OCI-LY7 (cell line): ENCODE results near the gene JUN. TPM values are rescaled to one million over a fixed set of nuclear protein-coding genes. Genes with fewer than 3 reads are reported as not detected.

Source experiments
- BruUV-seq: library from RNA; stranded (reverse); fragments of 400-500 nt; replicated peaks from 2 replicates; lab custom pipeline; 2021; lab: Mats Ljungman, UMichigan
- CTCF ChIA-PET: fragments of 300-600 bp; sonication (Branson Sonifier 250); formaldehyde crosslinking; loops from one replicate; lab custom pipeline; 2022; ENCODE audit warnings: antibody characterized with exemption; ENCODE audit not compliant: unreplicated experiment; lab: Charles Lee
- POLR2A ChIA-PET: fragments of 300-600 bp; sonication (Branson Sonifier 250); formaldehyde crosslinking; loops from one replicate; lab custom pipeline; 2022; ENCODE audit warnings: antibody characterized with exemption; lab: Charles Lee
- DNase-seq: peaks from one replicate; pipeline ENCODE4 v3.0.0-alpha.2; 2015; ENCODE audit warnings: low spot score
- H2AFZ ChIP-seq: fragments of 200-600 bp; sonication (generic), shearing (Covaris generic); 2 replicates; pipeline ENCODE4 v1.6.1; 2014; ENCODE audit warnings: mild to moderate bottlenecking, antibody characterized with exemption, low read length, moderate library complexity
- H3K27ac ChIP-seq: fragments of 200-600 bp; sonication (generic); 2 replicates; pipeline ENCODE4 v1.5.1; 2014; ENCODE audit warnings: mixed run types, low read depth, mild to moderate bottlenecking, moderate library complexity, low read length, inconsistent platforms; ENCODE audit not compliant: poor library complexity, severe bottlenecking
- H3K36me3 ChIP-seq: fragments of 200-600 bp; sonication (generic); 2 replicates; pipeline ENCODE4 v1.6.1; 2014; ENCODE audit warnings: mild to moderate bottlenecking, antibody characterized with exemption, low read length, moderate library complexity, mixed read lengths; ENCODE audit not compliant: insufficient read depth
- H3K4me1 ChIP-seq: fragments of 200-600 bp; sonication (generic); 2 replicates; pipeline ENCODE4 v1.5.1; 2014; ENCODE audit warnings: mild to moderate bottlenecking, low read length; ENCODE audit not compliant: insufficient read depth, poor library complexity, severe bottlenecking
- H3K4me2 ChIP-seq: fragments of 200-600 bp; sonication (generic); 2 replicates; pipeline ENCODE4 v1.6.1; 2014; ENCODE audit warnings: mild to moderate bottlenecking, low read length
- H3K4me3 ChIP-seq: fragments of 200-600 bp; sonication (generic); 2 replicates; pipeline ENCODE4 v1.5.1; 2014; ENCODE audit warnings: mild to moderate bottlenecking, low read depth, low read length; ENCODE audit not compliant: poor library complexity, severe bottlenecking
- H3K79me2 ChIP-seq: fragments of 200-600 bp; sonication (generic); 2 replicates; pipeline ENCODE4 v1.6.1; 2016; ENCODE audit warnings: low read depth, mild to moderate bottlenecking, low read length, moderate library complexity, mixed read lengths; ENCODE audit not compliant: insufficient read depth
- H3K9me2 ChIP-seq: fragments of 200-600 bp; sonication (generic); 2 replicates; pipeline ENCODE4 v1.6.1; 2016; ENCODE audit warnings: mild to moderate bottlenecking, low read length, mixed read lengths; ENCODE audit not compliant: insufficient read depth
- H3K9me3 ChIP-seq: fragments of 200-600 bp; sonication (generic); 2 replicates; pipeline ENCODE4 v1.6.1; 2014; ENCODE audit warnings: mild to moderate bottlenecking, mixed run types, low read length, mixed read lengths
- H4K20me1 ChIP-seq: fragments of 200-600 bp; sonication (generic); 2 replicates; pipeline ENCODE4 v1.6.1; 2014; ENCODE audit warnings: mild to moderate bottlenecking, antibody characterized with exemption, low read length, moderate library complexity, mixed read lengths; ENCODE audit not compliant: insufficient read depth
- EZH2phosphoT487 ChIP-seq: fragments of 200-600 bp; sonication (generic); IDR thresholded peaks from 2 replicates; pipeline ENCODE4 v1.6.1; 2018; ENCODE audit warnings: low read depth, borderline replicate concordance, mild to moderate bottlenecking, mixed run types, antibody characterized with exemption, low read length, moderate library complexity, mixed read lengths
- intact Hi-C: fragments of 100-400 bp; cut with micrococcal nuclease; formaldehyde crosslinking; loops from one replicate; pipeline ENCODE4 v1.10.0; 2022; ENCODE audit not compliant: unreplicated experiment
- total RNA-seq, 2 experiments: library from RNA; depleted of rRNA in 1 of 2; stranded (reverse); fragments of >200 nt in 1 of 2; shearing (Covaris generic) in 1 of 2; gene quantifications; 2 replicates each; pipeline ENCODE4 v1.2.3, GENCODE V29; 2014 to 2022
- TF ChIP-seq, protein P1 (sequence below): fragments of 200-600 bp; sonication (generic); conservative IDR thresholded peaks from 2 replicates; pipeline ENCODE4 v1.5.1; 2014; ENCODE audit warnings: mild to moderate bottlenecking, antibody characterized with exemption, low read length, moderate library complexity, mixed read lengths

The JUN gene
- total RNA-seq, 2 experiments from 2014 or later, result 4.2 to 7.7 TPM

DNA sequence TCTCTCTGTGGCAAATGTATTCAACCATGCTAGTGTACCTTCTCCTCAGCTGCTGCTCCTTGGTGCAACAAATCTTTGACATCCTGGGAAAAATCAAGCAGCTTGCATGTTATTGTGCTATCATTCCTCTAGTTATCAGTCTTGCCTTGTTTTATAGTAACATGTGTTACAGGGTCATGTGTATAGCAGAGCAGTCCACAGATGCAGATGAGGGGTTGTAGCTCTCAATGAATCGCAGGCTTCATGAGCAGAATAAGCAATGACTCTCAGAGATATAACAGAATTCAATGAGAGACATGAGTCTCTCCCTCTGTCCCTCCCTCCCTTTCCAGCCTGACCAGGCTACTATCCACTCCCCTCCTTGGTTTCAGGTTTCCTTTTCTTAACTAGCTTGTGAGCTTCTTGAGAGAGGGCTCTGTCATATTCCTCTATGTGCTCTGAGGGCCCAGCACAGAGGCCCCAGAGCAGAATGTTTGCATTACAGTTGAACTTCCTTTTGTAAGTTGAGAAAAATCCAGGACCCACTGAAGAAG is 15.1 kb upstream of the JUN start:
- no peak overlapping the region for H3K4me2 ChIP-seq
- POLR2A ChIA-PET, result no interaction called here
- H3K36me3 ChIP-seq, result no peaks in the 10 kb centered on the region
- H4K20me1 ChIP-seq, result no peaks in the 10 kb centered on the region
- no peak overlapping the region for H3K4me3 ChIP-seq
- H3K9me2 ChIP-seq, result no peaks in the 10 kb centered on the region
- H2AFZ ChIP-seq, result no peak overlapping the region
- no peaks in the 10 kb centered on the region for H3K79me2 ChIP-seq
- H3K27ac ChIP-seq, result no peak overlapping the region
- CTCF ChIA-PET, result no interaction called here
- DNase-seq, result no peak
- no peaks in the 10 kb centered on the region for H3K4me1 ChIP-seq
- BruUV-seq, result no TSS peak
- intact Hi-C loops, result no loop called here
- no peaks in the 10 kb centered on the region for H3K9me3 ChIP-seq
- no peak for TF ChIP-seq EZH2phosphoT487
- TF ChIP-seq, protein P1, sequence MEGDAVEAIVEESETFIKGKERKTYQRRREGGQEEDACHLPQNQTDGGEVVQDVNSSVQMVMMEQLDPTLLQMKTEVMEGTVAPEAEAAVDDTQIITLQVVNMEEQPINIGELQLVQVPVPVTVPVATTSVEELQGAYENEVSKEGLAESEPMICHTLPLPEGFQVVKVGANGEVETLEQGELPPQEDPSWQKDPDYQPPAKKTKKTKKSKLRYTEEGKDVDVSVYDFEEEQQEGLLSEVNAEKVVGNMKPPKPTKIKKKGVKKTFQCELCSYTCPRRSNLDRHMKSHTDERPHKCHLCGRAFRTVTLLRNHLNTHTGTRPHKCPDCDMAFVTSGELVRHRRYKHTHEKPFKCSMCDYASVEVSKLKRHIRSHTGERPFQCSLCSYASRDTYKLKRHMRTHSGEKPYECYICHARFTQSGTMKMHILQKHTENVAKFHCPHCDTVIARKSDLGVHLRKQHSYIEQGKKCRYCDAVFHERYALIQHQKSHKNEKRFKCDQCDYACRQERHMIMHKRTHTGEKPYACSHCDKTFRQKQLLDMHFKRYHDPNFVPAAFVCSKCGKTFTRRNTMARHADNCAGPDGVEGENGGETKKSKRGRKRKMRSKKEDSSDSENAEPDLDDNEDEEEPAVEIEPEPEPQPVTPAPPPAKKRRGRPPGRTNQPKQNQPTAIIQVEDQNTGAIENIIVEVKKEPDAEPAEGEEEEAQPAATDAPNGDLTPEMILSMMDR, result no peak

DNA sequence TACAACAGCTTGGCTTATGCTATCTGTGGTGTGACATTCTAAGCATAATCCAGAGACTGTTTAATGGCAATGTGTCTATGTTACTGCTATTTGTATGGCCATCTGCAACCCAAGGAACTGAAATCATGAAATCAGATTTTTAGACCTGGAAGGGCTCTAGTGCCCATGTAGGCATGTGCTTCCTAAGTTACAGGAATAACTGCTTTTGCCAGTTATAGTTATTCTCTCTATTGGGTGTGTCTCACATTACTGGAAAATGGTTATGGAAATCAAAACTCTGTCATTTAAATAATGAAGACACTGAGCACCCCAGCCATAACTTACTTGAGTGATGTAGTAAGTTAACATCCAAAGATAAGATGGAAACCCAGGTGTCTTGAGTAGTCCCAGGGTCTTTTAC is 12.6 kb upstream of the JUN start:
- no peak overlapping the region for H2AFZ ChIP-seq
- DNase-seq, result no peak
- H3K36me3 ChIP-seq, result no peaks in the 10 kb centered on the region
- no TSS peak for BruUV-seq
- no peaks in the 10 kb centered on the region for H3K79me2 ChIP-seq
- ChIA-PET CTCF (no interaction called here), POLR2A (no interaction called here)
- no peak overlapping the region for H3K4me3 ChIP-seq
- H4K20me1 ChIP-seq, result no peaks in the 10 kb centered on the region
- TF ChIP-seq EZH2phosphoT487, result no peak
- H3K4me1 ChIP-seq, result no peaks in the 10 kb centered on the region
- H3K9me3 ChIP-seq, result no peaks in the 10 kb centered on the region
- no peak overlapping the region for H3K27ac ChIP-seq
- intact Hi-C loops, result no loop called here
- no peak overlapping the region for H3K4me2 ChIP-seq
- no peaks in the 10 kb centered on the region for H3K9me2 ChIP-seq

DNA sequence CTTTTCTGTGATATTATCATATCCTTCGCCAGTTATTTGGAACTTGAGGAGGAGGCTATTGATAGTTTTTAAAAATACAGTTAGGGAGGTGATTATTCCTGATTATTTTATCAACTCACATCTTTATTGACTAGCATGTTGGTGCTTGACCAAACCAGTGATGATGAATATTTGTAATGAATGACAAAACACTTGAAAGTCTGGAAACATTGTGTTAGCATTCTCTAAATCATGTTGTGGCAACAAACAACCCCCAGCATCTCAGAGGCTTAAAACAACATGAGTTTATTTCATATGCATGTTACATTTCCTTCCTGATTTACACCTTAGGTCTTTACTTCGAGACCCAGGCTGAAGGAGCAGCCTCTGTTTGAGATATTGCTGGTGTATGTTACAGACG is 10.7 kb upstream of the JUN start:
- no peaks in the 10 kb centered on the region for H3K4me1 ChIP-seq
- H3K9me3 ChIP-seq, result no peaks in the 10 kb centered on the region
- CTCF ChIA-PET, result no interaction called here
- POLR2A ChIA-PET, result no interaction called here
- TF ChIP-seq, protein P1, result no peak
- no peak for TF ChIP-seq EZH2phosphoT487
- H2AFZ ChIP-seq, result no peak overlapping the region
- intact Hi-C loops, result no loop called here
- H3K79me2 ChIP-seq, result no peaks in the 10 kb centered on the region
- BruUV-seq, result no TSS peak
- H3K4me3 ChIP-seq, result no peak overlapping the region
- no peak overlapping the region for H3K27ac ChIP-seq
- no peaks in the 10 kb centered on the region for H4K20me1 ChIP-seq
- no peak for DNase-seq
- H3K4me2 ChIP-seq, result no peak overlapping the region
- H3K36me3 ChIP-seq, result no peaks in the 10 kb centered on the region
- no peaks in the 10 kb centered on the region for H3K9me2 ChIP-seq
